GM18519 (cell line): Measurements from ENCODE around the gene CCDC8.
"Not testable (repeated sequence)": the region's sequence is repeated elsewhere in the genome, so short reads cannot be mapped to it uniquely, and the experiment has no call there.

ENCODE experiments used
- ATAC-seq: cut with Tn5 transposase; IDR thresholded peaks from one replicate; pipeline ENCODE4 v1.9.1; 2021; ENCODE audit warnings: mild to moderate bottlenecking, moderate library complexity; ENCODE audit not compliant: unreplicated experiment, low FRiP score

CCDC8 gene

GRCh38 chr19:46406976-46407375 lies 6.4 kb downstream of the CCDC8 start:
- ATAC-seq = no peak

GRCh38 chr19:46404753-46405468 lies 8.5 kb downstream of the CCDC8 start:
- no peak for ATAC-seq

GRCh38 chr19:46404055-46404752 lies 9.2 kb downstream of the CCDC8 start:
- ATAC-seq = no peak

- ATAC-seq = no peak
Measured at GRCh38 chr19:46402725-46403124, 10.6 kb downstream of the CCDC8 start.

- ATAC-seq = not testable (repeated sequence)
Measured at GRCh38 chr19:46397801-46398479, 15.4 kb downstream of the CCDC8 start.

GRCh38 chr19:46394402-46394797 lies 19.0 kb downstream of the CCDC8 start:
- ATAC-seq = no peak

GRCh38 chr19:46393456-46394401 lies 19.6 kb downstream of the CCDC8 start:
- no peak for ATAC-seq

- ATAC-seq = no peak
Measured at GRCh38 chr19:46392837-46393236, 20.5 kb downstream of the CCDC8 start.

GRCh38 chr19:46392252-46392801 lies 21.0 kb downstream of the CCDC8 start:
- ATAC-seq = no peak

GRCh38 chr19:46391296-46392251 lies 21.8 kb downstream of the CCDC8 start:
- no peak for ATAC-seq

GRCh38 chr19:46390866-46391265 lies 22.5 kb downstream of the CCDC8 start:
- ATAC-seq = no peak

- no peak for ATAC-seq
Measured at GRCh38 chr19:46390121-46390858, 23.1 kb downstream of the CCDC8 start.

- no peak for ATAC-seq
Measured at GRCh38 chr19:46388311-46389095, 24.9 kb downstream of the CCDC8 start.

GRCh38 chr19:46387713-46388130 lies 25.6 kb downstream of the CCDC8 start:
- no peak for ATAC-seq

- no peak for ATAC-seq
Measured at GRCh38 chr19:46386996-46387712, 26.2 kb downstream of the CCDC8 start.

GRCh38 chr19:46386151-46386550 lies 27.2 kb downstream of the CCDC8 start:
- ATAC-seq = no peak

- no peak for ATAC-seq
Measured at GRCh38 chr19:46385636-46386035, 27.7 kb downstream of the CCDC8 start.
